Stimulated activated CD8-positive, alpha-beta memory T cell treated with anti-CD3 and anti-CD28 coated beads, Interleukin-4, amount 100 ng/mL, for 4 hours (primary cell): ENCODE data around the gene ERBB3.
"Not testable (repeated sequence)": the region's sequence is repeated elsewhere in the genome, so short reads cannot be mapped to it uniquely, and the experiment has no call there.

Experiments used
- DNase-seq, 2 donors: peaks; one replicate each; pipeline ENCODE4 v3.0.0-alpha.2; 2020; ENCODE audit warnings: low read depth in 2 of 2, low spot score in 1 of 2

ERBB3 gene

GRCh38 chr12:56110571-56110970 lies 30.6 kb downstream of the ERBB3 start:
- DNase-seq = no peak

GRCh38 chr12:56114084-56114483 lies 34.1 kb downstream of the ERBB3 start:
- no peak for DNase-seq

GRCh38 chr12:56115329-56115728 lies 35.4 kb downstream of the ERBB3 start:
- no peak for DNase-seq

DNA sequence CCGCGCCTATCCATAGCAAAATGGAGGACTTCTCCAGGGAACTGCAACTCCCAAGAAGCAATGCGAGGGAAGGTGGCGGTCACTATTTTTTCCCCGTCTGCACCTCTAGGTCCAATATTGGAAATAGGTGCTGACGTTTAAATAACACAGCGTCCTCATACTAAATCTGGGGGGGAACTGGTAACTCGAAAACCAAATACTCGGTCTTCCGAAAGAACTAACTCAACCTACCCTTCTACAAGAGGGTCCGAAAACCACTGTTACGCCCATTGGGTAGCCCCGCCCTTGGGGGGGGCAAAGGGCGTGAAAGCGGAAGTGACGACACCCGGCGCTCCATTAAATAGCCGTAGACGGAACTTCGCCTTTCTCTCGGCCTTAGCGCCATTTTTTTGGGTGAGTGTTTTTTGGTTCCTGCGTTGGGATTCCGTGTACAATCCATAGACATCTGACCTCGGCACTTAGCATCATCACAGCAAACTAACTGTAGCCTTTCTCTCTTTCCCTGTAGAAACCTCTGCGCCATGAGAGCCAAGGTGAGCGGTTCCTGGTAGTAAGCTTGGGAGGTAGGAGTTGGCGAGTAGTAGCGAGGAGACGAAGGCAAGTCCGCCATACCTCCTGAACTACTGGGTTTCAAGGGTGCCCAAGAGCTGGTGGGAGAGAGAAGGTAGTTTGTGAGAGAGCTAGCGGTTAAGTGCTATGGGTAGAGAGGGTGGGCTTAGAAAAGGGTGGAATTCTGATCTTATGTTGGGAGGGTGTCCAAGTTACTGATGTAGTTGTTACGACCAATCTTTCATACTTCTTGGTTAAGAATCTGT lies 36.5 kb downstream of the ERBB3 start, which contains the start of gene RPL41:
Gene RPL41 (plus strand): TSS at position 367 of the 815 bp plus-strand sequence.
- DNase-seq = peak; percentile 90 to 94

GRCh38 chr12:56117082-56117706 lies 37.2 kb downstream of the ERBB3 start:
- DNase-seq = not testable (repeated sequence)

- peak; percentile 93 to 95 for DNase-seq
These were observed 38.1 kb downstream of the ERBB3 start, which contains the start of gene ZC3H10 for GRCh38 chr12:56117778-56118687. Gene ZC3H10 (plus strand): TSS chr12:56118266. CDS start chr12:56120563, 2,297 bp downstream.

DNA sequence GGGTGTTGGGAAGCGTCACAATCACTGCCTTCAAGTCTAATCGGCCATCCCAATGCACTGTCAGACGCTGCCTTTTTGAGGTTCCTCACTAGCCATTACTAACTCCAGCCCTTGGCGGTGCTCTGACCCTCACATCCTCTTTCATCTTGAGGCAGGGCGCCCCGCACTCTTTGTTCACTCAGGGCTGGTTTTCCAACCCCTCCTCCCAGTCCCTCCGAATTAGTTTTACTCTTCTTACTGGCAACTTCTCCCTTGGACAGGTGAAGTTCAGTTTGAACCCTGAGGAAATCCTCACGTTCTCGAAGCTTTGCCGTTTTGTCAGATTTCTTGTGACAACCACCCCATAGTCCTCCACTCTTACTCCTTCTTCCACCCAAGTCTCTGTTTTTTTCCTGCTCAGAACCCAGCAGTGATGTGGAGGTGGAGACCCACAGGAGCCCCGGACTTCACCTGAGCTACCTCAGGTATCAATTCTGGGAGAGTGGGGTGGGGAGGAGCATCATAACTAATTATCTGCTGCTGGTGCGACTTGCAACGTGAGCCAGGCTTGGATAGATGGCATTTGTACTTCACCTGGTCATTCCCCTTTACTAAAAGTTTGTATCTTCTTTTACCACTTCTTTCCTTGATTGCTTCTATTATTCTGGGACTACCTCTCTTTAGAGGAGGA lies 38.9 kb downstream of the ERBB3 start:
- DNase-seq = no peak

DNA sequence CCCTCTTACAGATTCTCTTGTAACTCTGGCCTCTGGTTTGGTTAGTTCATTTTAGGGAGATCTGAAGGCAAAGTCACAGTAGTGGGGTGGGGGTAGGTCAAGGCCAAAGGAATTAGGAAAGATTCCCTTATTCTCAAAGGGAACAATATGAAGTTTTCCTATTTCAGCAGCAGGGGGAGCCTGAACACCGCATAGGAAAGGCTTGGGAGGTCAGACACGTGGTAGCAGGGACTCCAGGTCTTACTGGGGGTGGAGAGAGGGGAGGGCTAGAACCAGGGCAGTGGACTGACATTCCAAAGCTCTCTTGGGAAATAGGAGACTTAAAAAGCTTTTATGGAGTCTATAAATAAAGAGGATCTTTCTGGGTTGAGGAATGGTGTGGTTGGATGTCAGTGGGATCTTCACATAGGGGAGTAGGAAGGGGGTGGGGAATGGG lies 39.4 kb downstream of the ERBB3 start:
- DNase-seq = no peak

- DNase-seq = no peak
These were observed 40.3 kb downstream of the ERBB3 start for GRCh38 chr12:56120158-56120846.

DNA sequence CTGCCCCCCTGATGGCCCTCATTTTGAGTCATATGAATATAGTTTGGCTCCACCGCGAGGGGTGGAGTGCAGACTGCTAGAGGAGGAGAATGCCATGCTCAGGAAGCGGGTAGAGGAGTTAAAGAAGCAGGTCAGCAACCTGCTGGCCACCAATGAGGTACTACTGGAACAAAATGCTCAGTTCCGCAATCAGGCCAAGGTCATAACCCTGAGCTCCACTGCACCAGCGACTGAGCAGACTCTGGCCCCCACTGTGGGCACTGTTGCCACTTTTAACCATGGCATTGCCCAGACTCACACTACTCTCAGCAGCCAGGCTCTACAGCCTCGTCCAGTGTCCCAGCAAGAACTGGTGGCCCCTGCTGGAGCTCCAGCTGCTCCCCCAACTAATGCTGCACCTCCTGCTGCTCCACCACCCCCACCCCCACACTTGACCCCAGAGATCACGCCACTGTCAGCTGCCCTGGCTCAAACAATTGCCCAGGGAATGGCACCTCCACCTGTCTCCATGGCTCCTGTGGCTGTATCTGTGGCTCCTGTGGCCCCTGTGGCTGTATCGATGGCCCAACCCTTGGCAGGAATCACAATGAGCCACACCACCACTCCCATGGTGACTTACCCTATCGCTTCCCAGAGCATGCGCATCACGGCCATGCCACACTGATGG lies 41.4 kb downstream of the ERBB3 start:
- DNase-seq = no peak

DNA sequence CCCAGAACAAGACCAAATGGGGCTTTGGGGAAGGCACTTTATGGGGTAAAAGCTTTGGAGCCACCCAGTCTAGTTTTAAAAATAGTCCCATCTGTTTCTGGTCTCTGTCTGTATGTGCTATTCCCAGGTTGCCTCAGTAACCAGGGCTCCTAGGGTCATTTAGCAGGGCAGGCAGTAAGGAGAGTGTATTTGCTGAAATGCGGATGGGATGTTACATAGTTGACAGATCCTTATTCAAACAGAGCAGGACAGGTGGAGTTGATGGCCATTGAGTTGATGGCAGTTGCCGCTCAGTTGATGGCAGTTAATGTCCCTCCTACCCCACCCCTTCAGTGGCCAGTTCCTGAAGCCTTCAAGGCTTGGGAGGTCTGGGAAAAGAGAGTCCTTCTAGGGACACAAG lies 42.7 kb downstream of the ERBB3 start:
- DNase-seq = no peak

DNA sequence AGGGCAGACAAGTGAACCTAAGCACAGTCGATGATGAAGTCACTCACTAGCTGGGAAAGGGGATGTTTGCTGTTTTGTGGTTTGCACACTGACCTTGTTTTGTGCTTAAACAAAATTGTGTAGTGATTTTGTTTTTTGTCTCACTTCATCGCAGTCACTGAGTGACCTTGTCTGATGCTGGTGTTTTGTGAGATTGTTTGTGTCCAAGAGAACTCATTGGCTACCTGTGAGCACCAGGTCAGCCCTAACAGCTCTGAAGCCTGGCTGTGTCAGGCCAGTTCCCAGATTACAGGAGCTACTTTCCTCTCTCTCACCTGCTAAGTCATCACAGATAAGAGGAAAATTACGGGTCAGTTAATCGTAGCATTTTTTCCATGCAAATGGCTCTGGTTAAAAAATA lies 44.2 kb downstream of the ERBB3 start:
- no peak for DNase-seq

DNA sequence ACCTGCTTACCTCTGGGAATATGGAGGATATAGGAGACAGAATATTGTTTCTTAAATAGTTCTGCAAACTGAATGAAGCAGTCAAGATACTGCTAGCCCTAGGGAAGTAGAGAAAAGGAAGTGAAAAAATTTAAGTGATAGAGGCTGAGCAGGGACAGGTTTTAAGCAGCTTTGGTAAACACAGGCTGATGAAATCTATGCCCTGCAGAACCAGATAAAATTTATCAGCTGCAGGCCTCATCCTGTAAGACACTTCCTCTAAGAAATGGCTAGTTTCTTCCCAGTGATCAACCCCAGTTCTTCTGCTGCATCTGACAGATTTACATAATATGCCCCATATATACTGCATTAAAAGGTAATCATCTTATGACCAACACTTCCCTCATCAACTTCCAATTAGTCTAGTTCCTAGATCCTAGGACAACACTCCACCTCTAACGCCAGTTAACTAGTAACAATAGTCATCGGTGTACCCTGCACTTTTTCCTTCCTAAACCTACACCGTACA lies 46.8 kb downstream of the ERBB3 start:
- DNase-seq = no peak

DNA sequence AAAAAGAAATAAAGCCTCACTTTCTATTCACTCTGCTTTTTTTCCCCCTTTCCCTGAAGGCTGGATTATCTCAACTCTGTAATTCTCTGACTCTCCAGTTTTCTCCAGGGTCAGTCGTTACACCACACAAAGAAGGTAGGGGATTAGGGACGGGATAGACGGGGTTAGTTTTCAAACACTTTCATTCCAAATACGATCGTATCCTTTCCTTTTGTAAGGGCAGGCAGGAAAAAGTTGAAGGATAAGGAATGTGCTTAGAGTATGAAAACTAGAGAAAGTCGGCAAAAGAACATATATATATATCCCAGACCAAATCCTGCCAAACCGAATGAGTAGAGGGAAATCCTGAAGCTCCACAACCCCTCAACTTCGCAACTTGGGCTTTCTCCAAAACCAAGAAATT lies 47.5 kb downstream of the ERBB3 start:
- no peak for DNase-seq

DNA sequence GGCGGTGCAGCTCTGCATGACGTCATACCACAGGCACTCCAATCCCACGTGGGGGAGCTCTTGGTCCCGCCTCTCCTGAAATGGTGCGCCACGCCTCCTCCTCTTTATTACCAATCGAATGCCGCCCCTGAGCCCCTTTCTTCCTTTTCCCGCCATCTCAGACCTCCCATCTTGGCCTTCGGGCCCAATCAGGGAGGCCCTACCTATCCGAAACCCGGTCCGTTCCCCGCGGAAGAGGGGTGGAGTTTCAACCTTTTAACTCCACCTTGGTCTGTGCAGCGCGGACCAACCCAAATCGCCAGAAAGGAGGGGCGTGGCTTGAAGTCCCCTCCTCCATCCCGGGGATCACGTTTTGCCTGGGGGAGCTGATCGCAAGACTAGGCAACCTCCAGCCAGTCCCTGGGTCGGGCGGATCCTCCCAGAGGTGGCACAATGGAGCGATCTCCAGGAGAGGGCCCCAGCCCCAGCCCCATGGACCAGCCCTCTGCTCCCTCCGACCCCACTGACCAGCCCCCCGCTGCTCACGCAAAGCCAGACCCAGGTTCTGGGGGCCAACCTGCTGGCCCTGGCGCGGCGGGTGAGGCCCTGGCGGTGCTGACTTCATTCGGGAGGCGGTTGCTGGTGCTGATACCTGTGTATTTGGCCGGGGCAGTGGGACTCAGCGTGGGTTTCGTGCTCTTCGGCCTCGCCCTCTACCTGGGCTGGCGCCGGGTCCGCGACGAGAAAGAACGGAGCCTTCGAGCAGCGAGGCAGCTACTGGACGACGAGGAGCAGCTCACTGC lies 48.1 kb downstream of the ERBB3 start, which contains the start of gene ESYT1:
Gene ESYT1 (plus strand): TSS at position 380 of the 782 bp plus-strand sequence. CDS start 53 bp downstream, at position 433.
- peak; percentile 92 to 95 for DNase-seq

- DNase-seq = no peak
These were observed 48.8 kb downstream of the ERBB3 start for GRCh38 chr12:56128670-56129205.

- peak in 1 of 2 donors; percentile 73 for DNase-seq
These were observed 49.4 kb downstream of the ERBB3 start for GRCh38 chr12:56129206-56129941.
